Measurements from ENCODE around the gene REEP5.
"Not testable (repeated sequence)": the region's sequence is repeated elsewhere in the genome, so short reads cannot be mapped to it uniquely, and the experiment has no call there.

Gene REEP5

GRCh38 chr5:112880219-112880964 lies 41.6 kb downstream of the REEP5 start:
- no peak for DNase-seq

DNA sequence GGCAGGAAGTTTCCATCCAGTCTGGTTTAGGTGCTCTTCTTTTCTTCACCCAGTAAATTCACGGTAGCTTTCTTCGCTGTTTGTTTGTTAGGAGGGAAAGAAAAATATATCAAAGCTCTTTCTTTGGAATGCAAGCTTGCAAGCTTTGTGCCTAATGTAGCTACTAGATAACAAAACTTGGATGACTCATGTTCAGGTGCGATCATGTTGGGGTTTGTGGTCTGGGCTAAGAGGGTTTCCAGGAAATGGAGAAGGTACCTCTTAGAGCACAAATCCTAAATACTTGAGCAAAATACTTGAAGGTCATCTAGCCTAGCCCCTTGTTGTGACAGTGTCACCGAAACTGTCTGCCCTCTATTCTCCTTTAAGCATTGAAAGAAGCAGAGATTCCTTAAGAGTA lies 43.3 kb downstream of the REEP5 start:
- DNase-seq = no peak

GRCh38 chr5:112878101-112878500 lies 43.9 kb downstream of the REEP5 start:
- no peak for DNase-seq

DNA sequence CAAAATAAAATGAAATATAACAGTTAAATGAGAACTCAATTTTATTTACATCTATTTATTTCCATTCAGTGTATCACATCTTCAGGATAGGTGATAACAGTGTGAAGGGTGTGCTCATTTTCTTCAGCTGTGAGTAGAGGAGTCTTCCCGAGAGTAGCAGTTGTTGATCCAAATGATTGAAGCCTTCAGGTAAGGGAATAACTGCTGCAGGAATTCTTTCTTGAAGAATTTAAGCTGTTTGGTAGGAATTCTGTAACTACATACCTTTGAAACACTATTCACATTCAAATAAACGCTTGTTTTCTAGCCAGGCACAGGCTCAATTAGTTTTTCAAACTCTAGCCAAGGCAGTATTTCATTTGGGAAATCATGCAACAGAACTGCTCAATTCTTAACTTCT lies 45.7 kb downstream of the REEP5 start:
- DNase-seq = no peak

DNA sequence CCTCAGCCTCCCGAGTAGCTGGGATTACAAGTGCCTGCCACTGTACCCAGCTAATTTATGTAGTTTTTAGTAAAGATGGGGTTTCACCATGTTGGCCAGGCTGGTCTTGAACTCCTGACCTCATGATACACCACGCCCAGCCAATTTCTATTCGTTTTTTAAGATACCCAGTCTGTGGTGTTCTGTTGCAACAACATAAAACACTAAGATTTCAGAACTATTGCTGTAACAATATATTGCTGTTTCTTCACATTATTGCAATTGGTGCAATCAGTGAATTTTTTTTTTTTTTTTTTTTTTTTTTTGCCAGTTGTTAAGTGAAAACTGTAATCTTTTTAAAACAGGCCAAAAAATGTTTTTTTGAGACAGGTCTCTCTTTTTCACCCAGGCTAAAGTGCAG lies 51.1 kb downstream of the REEP5 start:
- DNase-seq = no peak

GRCh38 chr5:112869948-112870347 lies 52.1 kb downstream of the REEP5 start:
- DNase-seq = no peak

DNA sequence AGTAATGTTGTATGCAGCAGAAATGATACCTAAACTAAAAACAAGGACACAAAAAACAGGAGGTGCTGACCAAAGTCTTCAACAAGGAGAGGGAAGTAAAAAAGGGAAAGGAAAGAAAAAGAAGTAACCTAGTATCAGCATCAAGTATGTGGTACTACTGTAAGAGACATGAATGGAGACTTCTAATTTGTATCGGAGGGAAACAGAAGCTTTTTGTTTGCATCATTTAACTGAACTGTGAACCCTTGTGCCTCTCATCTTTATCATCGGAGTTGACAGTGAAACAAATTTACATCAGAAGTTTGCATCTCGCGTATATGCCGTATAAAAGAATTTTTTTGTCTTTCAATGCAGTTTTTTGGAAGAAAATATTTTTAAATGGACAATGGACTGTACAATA lies 54.6 kb downstream of the REEP5 start:
- DNase-seq = no peak

DNA sequence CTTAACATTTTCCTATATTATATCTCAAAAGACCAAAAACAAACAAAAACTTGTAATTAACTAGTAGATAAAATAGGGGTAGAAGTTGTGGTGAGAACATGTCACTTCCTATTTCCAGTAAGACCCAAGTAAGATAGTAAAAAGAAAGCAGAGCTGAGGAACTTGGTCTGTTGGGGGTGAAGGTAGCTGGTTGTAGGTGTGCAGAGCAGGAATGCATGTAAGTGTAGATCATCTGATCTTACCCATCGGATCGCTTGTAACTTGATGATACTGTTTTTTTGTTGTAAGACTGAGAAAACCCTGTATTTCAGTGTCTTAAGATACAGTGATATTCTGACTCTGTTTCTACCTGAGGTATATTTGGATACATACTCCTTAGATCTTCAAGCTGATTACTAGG lies 55.3 kb downstream of the REEP5 start:
- DNase-seq = no peak

DNA sequence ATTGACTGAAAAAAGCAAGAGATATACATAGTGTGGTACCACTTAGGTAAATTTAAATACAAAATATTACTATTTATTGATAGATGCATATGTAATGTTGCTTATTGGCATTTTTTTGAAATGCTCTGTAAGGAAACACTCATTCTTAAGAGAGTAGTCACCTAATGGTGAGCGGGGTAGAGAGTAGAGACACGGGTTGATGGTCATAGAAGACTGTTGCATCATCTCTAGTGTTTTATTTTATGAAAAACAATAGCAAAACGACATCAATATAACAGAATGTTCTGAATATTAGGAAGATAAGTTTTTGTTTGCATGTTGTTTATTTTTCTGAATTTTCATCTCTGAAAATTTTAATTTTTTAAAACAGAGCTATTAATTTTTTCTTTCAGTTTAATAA lies 56.9 kb downstream of the REEP5 start:
- DNase-seq = no peak

GRCh38 chr5:112863549-112863948 lies 58.5 kb downstream of the REEP5 start:
- no peak for DNase-seq

- peak; percentile 21 for DNase-seq
Measured at GRCh38 chr5:112862085-112862484, 59.9 kb downstream of the REEP5 start.

DNA sequence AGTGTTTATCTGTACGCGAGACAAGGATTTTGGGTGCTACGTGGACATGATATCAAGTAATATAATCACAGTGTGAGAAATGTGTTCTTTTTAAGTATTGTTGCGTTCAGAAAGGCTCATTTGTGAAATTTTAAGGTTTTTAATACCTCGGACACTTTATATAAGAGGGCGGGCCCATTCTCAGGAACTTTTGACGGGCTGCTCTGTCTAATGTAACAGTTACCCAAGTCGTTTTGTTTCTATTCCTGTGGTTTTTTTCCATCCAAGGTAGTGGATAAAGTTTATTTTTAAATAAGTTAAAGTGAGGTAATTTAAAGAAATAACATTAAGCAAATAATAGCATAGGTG lies 60.4 kb downstream of the REEP5 start:
- DNase-seq = no peak

DNA sequence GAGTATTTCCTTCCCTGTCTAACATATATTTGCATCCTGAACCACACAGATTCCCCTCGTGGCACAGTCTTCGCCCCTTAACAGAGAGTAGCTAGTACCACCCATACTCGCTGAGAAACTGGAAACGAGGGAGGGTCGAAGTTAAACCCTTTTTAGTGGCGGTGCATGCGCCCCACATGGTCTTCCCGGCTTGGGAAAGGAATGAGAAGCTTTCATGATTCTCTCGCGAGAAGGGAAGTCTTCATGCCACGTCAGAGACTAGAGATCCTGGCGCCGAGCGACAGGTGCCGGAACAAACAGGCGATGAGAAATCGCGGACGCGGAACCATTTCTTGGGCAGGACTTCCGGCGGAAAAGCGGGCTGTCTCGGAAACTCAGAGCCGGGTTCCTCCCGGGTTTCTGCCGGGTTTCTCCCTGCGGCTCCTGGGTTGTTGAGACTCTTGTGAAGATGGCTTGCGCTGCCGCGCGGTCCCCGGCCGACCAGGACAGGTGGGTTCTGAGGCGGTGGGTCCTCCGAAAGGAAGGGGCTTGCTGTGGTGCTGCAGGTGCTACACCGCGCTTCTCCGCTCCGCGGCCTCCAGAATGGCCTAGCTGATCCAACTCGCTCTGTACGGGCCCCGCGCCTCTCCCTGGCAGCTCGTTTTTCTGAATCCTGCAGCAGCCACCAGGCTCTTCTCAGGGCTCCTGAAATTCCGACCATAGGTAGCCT lies 60.9 kb downstream of the REEP5 start, which contains the start of gene SRP19:
SRP19 (plus strand) TSS at position 359 of the 709 bp plus-strand sequence; CDS start at position 449, 90 bp downstream.
- peak; percentile 98 for DNase-seq

DNA sequence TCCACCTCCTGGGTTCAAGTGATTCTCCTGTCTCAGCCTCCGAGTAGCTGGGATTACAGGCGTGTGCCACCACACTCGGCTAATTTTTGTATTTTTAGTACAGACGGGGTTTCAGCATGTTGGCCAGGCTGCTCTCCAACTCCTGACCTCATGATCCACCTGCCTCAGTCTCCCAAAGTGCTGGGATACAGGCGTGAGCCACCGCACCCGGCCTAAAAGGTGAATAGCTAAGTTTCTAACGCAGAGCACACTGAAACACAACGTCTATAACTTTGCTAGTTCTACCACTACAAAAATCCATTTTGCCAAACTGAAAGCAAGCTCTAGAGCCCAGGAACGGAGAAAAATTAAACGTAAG lies 61.5 kb downstream of the REEP5 start:
- DNase-seq = not testable (repeated sequence)

DNA sequence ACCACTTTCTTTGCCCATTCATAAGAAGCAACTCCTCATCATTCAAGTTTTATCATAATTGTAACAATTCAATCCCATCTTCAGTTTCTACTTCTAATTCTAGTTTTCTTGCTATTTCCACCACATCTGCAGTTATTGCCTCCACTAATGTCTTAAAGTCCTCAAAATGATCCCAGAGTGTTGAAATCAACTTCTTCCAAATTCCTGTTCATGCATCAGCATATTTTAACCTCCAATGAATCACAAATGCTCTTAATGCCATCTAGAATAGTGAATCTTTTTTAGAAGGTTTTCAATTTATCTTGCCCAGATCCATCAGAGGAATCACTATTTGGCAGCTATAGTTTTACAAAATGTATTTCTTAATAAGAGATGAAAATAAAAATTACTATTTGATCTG lies 64.2 kb downstream of the REEP5 start:
- no peak for DNase-seq

GRCh38 chr5:112854651-112855050 lies 67.4 kb downstream of the REEP5 start:
- no peak for DNase-seq

- no peak for DNase-seq
Measured at GRCh38 chr5:112849912-112850311, 72.1 kb downstream of the REEP5 start.

GRCh38 chr5:112848116-112848811 lies 73.8 kb downstream of the REEP5 start:
- DNase-seq = peak; percentile 72

DNA sequence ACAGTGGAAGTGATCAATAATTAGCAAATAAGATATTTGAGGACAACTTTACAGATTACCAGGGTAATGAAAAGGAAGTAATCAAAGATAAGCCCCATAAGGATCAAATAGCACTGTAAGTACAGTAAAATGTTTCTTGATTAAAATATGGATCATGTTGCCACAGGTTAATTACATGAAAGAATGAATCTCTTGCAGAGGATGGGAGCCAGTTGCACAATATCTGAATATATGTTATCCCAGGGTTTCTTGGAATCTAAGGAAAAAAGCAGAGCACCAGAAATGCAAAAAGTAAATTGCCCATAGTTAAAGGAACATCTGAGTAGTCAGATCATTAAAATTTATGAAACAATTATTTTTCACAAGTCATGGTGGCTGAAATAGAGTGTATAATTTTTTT lies 74.7 kb downstream of the REEP5 start:
- no peak for DNase-seq

DNA sequence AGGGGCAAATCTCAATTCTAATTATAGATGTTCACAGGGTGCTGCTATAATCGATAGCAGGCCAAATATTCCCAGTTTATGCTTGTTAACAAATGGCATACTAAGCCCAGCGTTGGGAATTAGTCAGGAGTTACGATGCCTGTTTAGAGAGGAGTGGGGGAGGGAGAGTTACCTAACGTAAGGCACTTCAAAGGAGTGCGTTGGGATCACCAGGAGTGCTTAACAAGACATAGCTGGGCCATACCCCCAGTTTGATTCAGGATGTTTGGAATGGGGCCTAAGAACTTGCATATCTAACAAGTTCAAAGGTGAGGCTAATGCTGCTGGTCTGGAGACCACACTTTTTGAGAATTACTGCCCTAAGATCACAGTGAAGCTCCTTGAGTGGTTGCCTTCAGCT lies 75.5 kb downstream of the REEP5 start:
- DNase-seq = no peak

- DNase-seq = no peak
Measured at GRCh38 chr5:112844489-112844888, 77.5 kb downstream of the REEP5 start.

GRCh38 chr5:112833971-112834370 lies 88.1 kb downstream of the REEP5 start:
- DNase-seq = no peak

GRCh38 chr5:112830378-112830777 lies 91.6 kb downstream of the REEP5 start:
- no peak for DNase-seq

All from NCI-H146 (cell line).